ENCODE measurements around the gene CEP112. TPM values are rescaled to one million over a fixed set of nuclear protein-coding genes. Genes with fewer than 3 reads are reported as not detected.

CEP112 gene
- total and polyA plus RNA-seq, 7 donors: 4.5 to 19.4 (median 9.7) TPM

- ATAC-seq: no peak
- H3K4me3 ChIP-seq: no peak overlapping the region
- intact Hi-C loops (cut with DNase I): no loop called here
- no peak for DNase-seq
- no peak for TF ChIP-seq CTCF (IDR thresholded peaks at IDR 0.05)
- H3K4me1 ChIP-seq: no peaks in the 10 kb centered on the region
- H3K36me3 ChIP-seq (ENCODE audit: insufficient read depth in 1 of 2, low read depth in 1 of 2): no peaks in the 10 kb centered on the region
- H3K9me3 ChIP-seq: no peaks in the 10 kb centered on the region
- no peaks in the 10 kb centered on the region for H3K27me3 ChIP-seq (ENCODE audit: insufficient read depth in 3 of 3, low read length in 2 of 3)
- H3K27ac ChIP-seq: no peak overlapping the region
- 92 to 93% (median 93%) methylated on average over 4 of the region's 4 CpGs for WGBS, 3 donors
These were observed 527.7 kb downstream of the CEP112 start for GRCh38 chr17:65664266-65664665.

GRCh38 chr17:65662196-65662595 lies 529.7 kb downstream of the CEP112 start:
- Histone ChIP-seq H3K4me1 (no peaks in the 10 kb centered on the region), H3K27me3 (ENCODE audit: insufficient read depth in 3 of 3, low read length in 2 of 3) (no peaks in the 10 kb centered on the region), H3K36me3 (ENCODE audit: insufficient read depth in 1 of 2, low read depth in 1 of 2) (no peaks in the 10 kb centered on the region), H3K9me3 (no peaks in the 10 kb centered on the region), H3K27ac (no peak overlapping the region), H3K4me3 (no peak overlapping the region)
- no peak for TF ChIP-seq CTCF (IDR thresholded peaks at IDR 0.05)
- 69 to 78% (median 71%) methylated on average over 1 of the region's 1 CpG for WGBS, 3 donors
- DNase-seq (no peak), ATAC-seq (no peak)
- intact Hi-C loops (cut with DNase I): no loop called here

GRCh38 chr17:65660947-65661346 lies 531.0 kb downstream of the CEP112 start:
- no peak overlapping the region for H3K27ac ChIP-seq
- WGBS, 3 donors: 94 to 98% (median 97%) methylated on average over 2 of the region's 2 CpGs
- H3K36me3 ChIP-seq (ENCODE audit: insufficient read depth in 1 of 2, low read depth in 1 of 2): no peaks in the 10 kb centered on the region
- TF ChIP-seq CTCF (IDR thresholded peaks at IDR 0.05): no peak
- intact Hi-C loops (cut with DNase I): no loop called here
- DNase-seq (no peak), ATAC-seq (no peak)
- H3K4me1 ChIP-seq: no peaks in the 10 kb centered on the region
- no peak overlapping the region for H3K4me3 ChIP-seq
- no peaks in the 10 kb centered on the region for H3K27me3 ChIP-seq (ENCODE audit: insufficient read depth in 3 of 3, low read length in 2 of 3)
- no peaks in the 10 kb centered on the region for H3K9me3 ChIP-seq

- ATAC-seq: no peak
- H3K9me3 ChIP-seq: no peaks in the 10 kb centered on the region
- no peak for DNase-seq
- no peaks in the 10 kb centered on the region for H3K36me3 ChIP-seq (ENCODE audit: insufficient read depth in 1 of 2, low read depth in 1 of 2)
- no peaks in the 10 kb centered on the region for H3K27me3 ChIP-seq (ENCODE audit: insufficient read depth in 3 of 3, low read length in 2 of 3)
- WGBS, 3 donors: 71 to 93% (median 90%) methylated on average over 1 of the region's 1 CpG
- intact Hi-C loops (cut with DNase I): no loop called here
- TF ChIP-seq CTCF (IDR thresholded peaks at IDR 0.05): no peak
- H3K4me3 ChIP-seq: no peak overlapping the region
- H3K4me1 ChIP-seq: no peaks in the 10 kb centered on the region
- H3K27ac ChIP-seq: no peak overlapping the region
These were observed 531.9 kb downstream of the CEP112 start for GRCh38 chr17:65660078-65660477.

- Histone ChIP-seq H3K9me3 (no peaks in the 10 kb centered on the region), H3K4me1 (no peaks in the 10 kb centered on the region), H3K27ac (no peak overlapping the region), H3K4me3 (no peak overlapping the region), H3K27me3 (ENCODE audit: insufficient read depth in 3 of 3, low read length in 2 of 3) (no peaks in the 10 kb centered on the region), H3K36me3 (ENCODE audit: insufficient read depth in 1 of 2, low read depth in 1 of 2) (no peaks in the 10 kb centered on the region)
- intact Hi-C loops (cut with DNase I): no loop called here
- no peak for ATAC-seq
- WGBS, 3 donors: 93 to 95% (median 94%) methylated on average over 4 of the region's 4 CpGs
- no peak for TF ChIP-seq CTCF (IDR thresholded peaks at IDR 0.05)
- no peak for DNase-seq
These were observed 532.4 kb downstream of the CEP112 start for GRCh38 chr17:65659512-65659911.
